Mesenchymal stem cell (in vitro differentiated cells and primary cell): ENCODE measurements around the gene RGS21.

Experiments used
- DNase-seq: peaks from one replicate; pipeline ENCODE4 v3.0.0-alpha.2; 2013
- H2AFZ ChIP-seq: one replicate; pipeline ENCODE4 v1.6.1; 2013; ENCODE audit warnings: low read depth, mild to moderate bottlenecking, control low read depth, inconsistent platforms, low read length, moderate library complexity
- H2AK5ac ChIP-seq: 2 replicates; pipeline ENCODE4 v1.6.1; 2013; ENCODE audit warnings: low read length, moderate library complexity, mild to moderate bottlenecking, inconsistent platforms; ENCODE audit not compliant: severe bottlenecking
- H2BK120ac ChIP-seq: one replicate; pipeline ENCODE4 v1.6.1; 2013; ENCODE audit warnings: low read depth, mild to moderate bottlenecking, inconsistent platforms, low read length, moderate library complexity
- H2BK12ac ChIP-seq, 2 experiments: one replicate each; pipeline ENCODE4 v1.6.1; 2013; ENCODE audit warnings: inconsistent platforms in 2 of 2, low read length in 2 of 2, mild to moderate bottlenecking in 2 of 2, moderate library complexity in 2 of 2, control low read depth in 1 of 2
- H2BK15ac ChIP-seq: one replicate; pipeline ENCODE4 v1.6.1; 2013; ENCODE audit warnings: mild to moderate bottlenecking, low read depth, inconsistent platforms; ENCODE audit not compliant: poor library complexity, severe bottlenecking
- H2BK5ac ChIP-seq: 2 replicates; pipeline ENCODE4 v1.6.1; 2013; ENCODE audit warnings: low read depth, mild to moderate bottlenecking, low read length, control low read depth, inconsistent platforms; ENCODE audit not compliant: poor library complexity, severe bottlenecking
- H3K14ac ChIP-seq, 2 experiments: one replicate each; pipeline ENCODE4 v1.6.1; 2013; ENCODE audit warnings: inconsistent platforms in 2 of 2, low read length in 2 of 2, control low read depth in 1 of 2, mild to moderate bottlenecking in 1 of 2, moderate library complexity in 1 of 2
- H3K18ac ChIP-seq, 2 experiments: one replicate each; pipeline ENCODE4 v1.6.1; 2013; ENCODE audit warnings: inconsistent platforms in 2 of 2, low read length in 2 of 2, control low read depth in 1 of 2, low read depth in 1 of 2, mild to moderate bottlenecking in 1 of 2
- H3K23ac ChIP-seq, 2 experiments: one replicate each; pipeline ENCODE4 v1.6.1; 2013; ENCODE audit warnings: inconsistent platforms in 2 of 2, low read length in 2 of 2, mild to moderate bottlenecking in 2 of 2, moderate library complexity in 2 of 2, control low read depth in 1 of 2
- H3K27ac ChIP-seq: 2 replicates; pipeline ENCODE4 v1.5.1; 2013; ENCODE audit warnings: mild to moderate bottlenecking, moderate library complexity, low read length, control low read depth, inconsistent platforms; ENCODE audit not compliant: poor library complexity, severe bottlenecking
- H3K27me3 ChIP-seq, 2 experiments: 2 replicates each; pipeline versions ENCODE4 v1.6.1 to v1.7.0; 2013; ENCODE audit warnings: low read length in 2 of 2, mild to moderate bottlenecking in 2 of 2, moderate library complexity in 2 of 2, control low read depth in 1 of 2, inconsistent platforms in 1 of 2; ENCODE audit not compliant: control insufficient read depth in 1 of 2, insufficient read depth in 1 of 2
- H3K36me3 ChIP-seq, 2 experiments: 2 replicates each; pipeline versions ENCODE4 v1.6.1 to v1.7.0; 2013; ENCODE audit warnings: low read length in 2 of 2, control low read depth in 1 of 2, inconsistent platforms in 1 of 2, low read depth in 1 of 2, mild to moderate bottlenecking in 1 of 2; ENCODE audit not compliant: insufficient read depth in 2 of 2, control insufficient read depth in 1 of 2
- H3K4ac ChIP-seq, 2 experiments: one replicate each; pipeline ENCODE4 v1.6.1; 2013; ENCODE audit warnings: inconsistent platforms in 2 of 2, low read length in 2 of 2, mild to moderate bottlenecking in 2 of 2, moderate library complexity in 2 of 2, control low read depth in 1 of 2, low read depth in 1 of 2
- H3K4me1 ChIP-seq: 2 replicates; pipeline ENCODE4 v1.6.1; 2013; ENCODE audit warnings: low read depth, low read length, control low read depth; ENCODE audit not compliant: control insufficient read depth, insufficient read depth
- H3K4me2 ChIP-seq: 2 replicates; pipeline ENCODE4 v1.6.1; 2013; ENCODE audit warnings: low read length, mild to moderate bottlenecking, inconsistent platforms; ENCODE audit not compliant: poor library complexity, severe bottlenecking
- H3K4me3 ChIP-seq, 2 experiments: 2 replicates each; pipeline versions ENCODE4 v1.5.1 to v1.7.0; 2013; ENCODE audit warnings: low read length in 2 of 2, mild to moderate bottlenecking in 2 of 2, control low read depth in 1 of 2, low read depth in 1 of 2; ENCODE audit not compliant: insufficient read depth in 1 of 2
- H3K79me1 ChIP-seq: replicated peaks from 2 replicates; pipeline ENCODE4 v1.6.1; 2013; ENCODE audit warnings: mild to moderate bottlenecking, control low read depth, low read length, inconsistent platforms; ENCODE audit not compliant: poor library complexity, severe bottlenecking
- H3K9ac ChIP-seq: 2 replicates; pipeline ENCODE4 v1.7.0; 2013; ENCODE audit warnings: mild to moderate bottlenecking, low read length, moderate library complexity
- H3K9me3 ChIP-seq: 2 replicates; pipeline ENCODE4 v1.7.0; 2013; ENCODE audit warnings: mild to moderate bottlenecking, low read length; ENCODE audit not compliant: control insufficient read depth
- H4K8ac ChIP-seq: one replicate; pipeline ENCODE4 v1.6.1; 2013; ENCODE audit warnings: inconsistent platforms, mild to moderate bottlenecking, low read length, moderate library complexity
- H4K91ac ChIP-seq: one replicate; pipeline ENCODE4 v1.6.1; 2013; ENCODE audit warnings: mild to moderate bottlenecking, low read length, inconsistent platforms
- WGBS: methylation state at CpG from one replicate; pipeline ENCODE4 v1.1.7; 2013; ENCODE audit warnings: mixed read lengths; 5-methylcytosine and 5-hydroxymethylcytosine counted together

Gene RGS21

GRCh38 chr1:192274588-192274987 is 42.2 kb upstream of the RGS21 start:
- WGBS = 94% methylated on average over 3 of the region's 3 CpGs
- no peak overlapping the region for H3K4me2 ChIP-seq
- H3K18ac ChIP-seq = no peak overlapping the region
- no peak overlapping the region for H3K23ac ChIP-seq
- no peak overlapping the region for H2AK5ac ChIP-seq
- no peak overlapping the region for H2BK12ac ChIP-seq
- no peaks in the 10 kb centered on the region for H3K4me1 ChIP-seq
- no peak overlapping the region for H4K91ac ChIP-seq
- H3K14ac ChIP-seq = no peak overlapping the region
- no peaks in the 10 kb centered on the region for H3K27me3 ChIP-seq
- H2BK15ac ChIP-seq = no peak overlapping the region
- no peaks in the 10 kb centered on the region for H3K79me1 ChIP-seq
- H3K4ac ChIP-seq = no peak overlapping the region
- no peak for DNase-seq
- H2BK120ac ChIP-seq = no peak overlapping the region
- no peak overlapping the region for H4K8ac ChIP-seq
- no peaks in the 10 kb centered on the region for H3K9me3 ChIP-seq
- H3K4me3 ChIP-seq = no peak overlapping the region
- no peak overlapping the region for H2AFZ ChIP-seq
- H3K9ac ChIP-seq = no peak overlapping the region
- H2BK5ac ChIP-seq = no peak overlapping the region
- no peaks in the 10 kb centered on the region for H3K36me3 ChIP-seq
- H3K27ac ChIP-seq = no peak overlapping the region

GRCh38 chr1:192277635-192278034 is 39.2 kb upstream of the RGS21 start:
- Histone ChIP-seq H2BK120ac (no peak overlapping the region), H3K27ac (no peak overlapping the region), H4K8ac (no peak overlapping the region), H3K18ac (no peak overlapping the region), H3K36me3 (no peaks in the 10 kb centered on the region), H2BK15ac (no peak overlapping the region), H2BK12ac (no peak overlapping the region), H2AFZ (no peak overlapping the region), H3K79me1 (no peaks in the 10 kb centered on the region), H3K27me3 (no peaks in the 10 kb centered on the region), H3K9me3 (peaks cover 21% of the 10 kb centered on the region), H3K4ac (no peak overlapping the region), H4K91ac (no peak overlapping the region), H2BK5ac (no peak overlapping the region), H3K23ac (no peak overlapping the region), H3K4me3 (no peak overlapping the region), H3K4me1 (no peaks in the 10 kb centered on the region), H3K4me2 (no peak overlapping the region), H2AK5ac (no peak overlapping the region), H3K14ac (no peak overlapping the region), H3K9ac (no peak overlapping the region)
- WGBS = 95% methylated on average over 1 of the region's 1 CpG
- DNase-seq = no peak

GRCh38 chr1:192284927-192285326 is 31.9 kb upstream of the RGS21 start:
- no peak overlapping the region for H3K9ac ChIP-seq
- H4K91ac ChIP-seq = no peak overlapping the region
- no peaks in the 10 kb centered on the region for H3K27me3 ChIP-seq
- no peak overlapping the region for H3K4me2 ChIP-seq
- H3K36me3 ChIP-seq = no peaks in the 10 kb centered on the region
- H3K14ac ChIP-seq = no peak overlapping the region
- no peaks in the 10 kb centered on the region for H3K4me1 ChIP-seq
- no peaks in the 10 kb centered on the region for H3K79me1 ChIP-seq
- H4K8ac ChIP-seq = no peak overlapping the region
- no peak overlapping the region for H2AFZ ChIP-seq
- peaks cover 53% of the 10 kb centered on the region for H3K9me3 ChIP-seq
- no peak overlapping the region for H3K4ac ChIP-seq
- no peak overlapping the region for H3K23ac ChIP-seq
- H2BK5ac ChIP-seq = no peak overlapping the region
- no peak overlapping the region for H2BK12ac ChIP-seq
- H2BK120ac ChIP-seq = no peak overlapping the region
- 79% methylated on average over 2 of the region's 2 CpGs for WGBS
- DNase-seq = no peak
- no peak overlapping the region for H3K18ac ChIP-seq
- no peak overlapping the region for H2BK15ac ChIP-seq
- no peak overlapping the region for H2AK5ac ChIP-seq
- H3K27ac ChIP-seq = no peak overlapping the region
- no peak overlapping the region for H3K4me3 ChIP-seq

- Histone ChIP-seq H3K9me3 (no peaks in the 10 kb centered on the region), H3K4ac (no peak overlapping the region), H3K4me3 (no peak overlapping the region), H3K36me3 (no peaks in the 10 kb centered on the region), H3K27me3 (no peaks in the 10 kb centered on the region), H2AFZ (no peak overlapping the region), H2BK5ac (no peak overlapping the region), H3K4me2 (no peak overlapping the region), H3K23ac (no peak overlapping the region), H3K18ac (no peak overlapping the region), H2BK12ac (no peak overlapping the region), H2BK15ac (no peak overlapping the region), H3K79me1 (no peaks in the 10 kb centered on the region), H3K4me1 (no peaks in the 10 kb centered on the region), H3K27ac (no peak overlapping the region), H2AK5ac (no peak overlapping the region), H4K91ac (no peak overlapping the region), H2BK120ac (no peak overlapping the region), H3K9ac (no peak overlapping the region), H4K8ac (no peak overlapping the region), H3K14ac (no peak overlapping the region)
- WGBS = no CpG with 5 or more reads among the region's 1 CpG
- peak; percentile 3 for DNase-seq
Observed at GRCh38 chr1:192303029-192303428, 13.8 kb upstream of the RGS21 start.
